Testis (tissue), 2 donors: Measurements from ENCODE around the gene LIM2.

Source experiments
- CTCF ChIP-seq, 3 experiments: fragments of 450-650 bp in 2 of 3; fragments of 200-600 bp in 1 of 3; sonication (generic) in 1 of 3; IDR thresholded peaks; one replicate each; pipeline ENCODE4 v1.5.1; 2016 to 2019; ENCODE audit warnings: antibody characterized with exemption in 3 of 3, mild to moderate bottlenecking in 2 of 3, moderate library complexity in 1 of 3
- POLR2A ChIP-seq: fragments of 450-650 bp; IDR thresholded peaks from one replicate; pipeline ENCODE4 v1.6.1; 2017; ENCODE audit warnings: antibody characterized with exemption, mild to moderate bottlenecking, moderate library complexity

- no peak for TF ChIP-seq CTCF (IDR thresholded peaks at IDR 0.05)
- no peak for TF ChIP-seq POLR2A
Measured at GRCh38 chr19:51339313-51339686, 48.5 kb downstream of the LIM2 start.
